ENCODE measurements around the gene GJA5.
"Not testable (repeated sequence)": the region's sequence is repeated elsewhere in the genome, so short reads cannot be mapped to it uniquely, and the experiment has no call there.

The GJA5 gene

GRCh38 chr1:147758379-147759100 is 1.9 kb downstream of the GJA5 start:
- DNase-seq = no peak

GRCh38 chr1:147757015-147757990 is 3.1 kb downstream of the GJA5 start:
- DNase-seq = no peak

GRCh38 chr1:147756341-147756740 is 4.1 kb downstream of the GJA5 start:
- DNase-seq = no peak

GRCh38 chr1:147754661-147755060 is 5.7 kb downstream of the GJA5 start:
- DNase-seq = no peak

- DNase-seq = no peak
Observed at GRCh38 chr1:147753081-147753480, 7.3 kb downstream of the GJA5 start.

GRCh38 chr1:147752511-147752910 is 7.9 kb downstream of the GJA5 start:
- DNase-seq = no peak

- DNase-seq = no peak
Observed at GRCh38 chr1:147751346-147751745, 9.1 kb downstream of the GJA5 start.

GRCh38 chr1:147750618-147751217 is 9.7 kb downstream of the GJA5 start:
- no peak for DNase-seq

- DNase-seq = no peak
Observed at GRCh38 chr1:147749792-147750191, 10.6 kb downstream of the GJA5 start.

- no peak for DNase-seq
Observed at GRCh38 chr1:147748676-147749350, 11.6 kb downstream of the GJA5 start.

GRCh38 chr1:147747966-147748365 is 12.4 kb downstream of the GJA5 start:
- no peak for DNase-seq

GRCh38 chr1:147745271-147745670 is 15.1 kb downstream of the GJA5 start:
- DNase-seq = no peak

- DNase-seq = no peak
Observed at GRCh38 chr1:147741065-147741464, 19.3 kb downstream of the GJA5 start.

- no peak for DNase-seq
Observed at GRCh38 chr1:147740391-147740790, 20.0 kb downstream of the GJA5 start.

GRCh38 chr1:147738739-147739476 is 21.5 kb downstream of the GJA5 start:
- no peak for DNase-seq

- no peak for DNase-seq
Observed at GRCh38 chr1:147738129-147738528, 22.3 kb downstream of the GJA5 start.

GRCh38 chr1:147736883-147737282 is 23.5 kb downstream of the GJA5 start:
- no peak for DNase-seq

- no peak for DNase-seq
Observed at GRCh38 chr1:147735423-147735822, 25.0 kb downstream of the GJA5 start.

- DNase-seq = not testable (repeated sequence)
Observed at GRCh38 chr1:147734291-147734841, 26.0 kb downstream of the GJA5 start.

GRCh38 chr1:147729315-147729714 is 31.1 kb downstream of the GJA5 start:
- no peak for DNase-seq

GRCh38 chr1:147726168-147726567 is 34.2 kb downstream of the GJA5 start:
- no peak for DNase-seq

- DNase-seq = no peak
Observed at GRCh38 chr1:147725685-147726084, 34.7 kb downstream of the GJA5 start.
